B cell (primary cell): Measurements from ENCODE around the gene FAM217B. TPM values are rescaled to one million over a fixed set of nuclear protein-coding genes. Genes with fewer than 3 reads are reported as not detected.
"Not testable (repeated sequence)": the region's sequence is repeated elsewhere in the genome, so short reads cannot be mapped to it uniquely, and the experiment has no call there.

Source experiments
- ATAC-seq: fragments of 200-7000 bp; cut with Tn5 transposase; one replicate; pipeline ENCODE4 v1.10.0; 2021; ENCODE audit warnings: low read depth, mild to moderate bottlenecking, moderate number of reproducible peaks, moderate library complexity
- CTCF ChIA-PET: fragments of 350-600 bp; sonication (Branson Sonifier 250); formaldehyde crosslinking; loops from one replicate; lab custom pipeline; 2021; ENCODE audit warnings: antibody characterized with exemption, inconsistent platforms; lab: Charles Lee
- POLR2A ChIA-PET: fragments of 350-600 bp; sonication (Branson Sonifier 250); formaldehyde crosslinking; loops from one replicate; lab custom pipeline; 2021; ENCODE audit warnings: antibody characterized with exemption; lab: Charles Lee
- DNase-seq: peaks from one replicate; pipeline ENCODE4 v3.0.0; 2013
- H2AFZ ChIP-seq: 2 replicates; pipeline ENCODE4 v1.6.1; 2012; ENCODE audit warnings: mild to moderate bottlenecking, low read depth, low read length; ENCODE audit not compliant: insufficient read depth, poor library complexity, severe bottlenecking
- H3K27ac ChIP-seq, 2 donors: 1 replicate in 1 of 2; 2 replicates in 1 of 2; pipeline ENCODE4 v1.5.1; 2012 to 2013; ENCODE audit warnings: low read length in 2 of 2, mild to moderate bottlenecking in 2 of 2, moderate library complexity in 1 of 2
- H3K27me3 ChIP-seq, 4 experiments: fragments of 200-600 bp in 1 of 4; sonication (generic) in 1 of 4; replicated peaks in 1 of 4; 1 replicate in 2 of 4; 2 replicates in 2 of 4; pipeline versions ENCODE4 v1.6.1 to v1.7.0; 2013 to 2016; ENCODE audit warnings: low read length in 3 of 4, mild to moderate bottlenecking in 2 of 4, mixed read lengths in 1 of 4, moderate library complexity in 1 of 4; ENCODE audit not compliant: insufficient read depth in 4 of 4, control insufficient read depth in 3 of 4; ENCODE audit errors: control extremely low read depth in 1 of 4
- H3K36me3 ChIP-seq, 2 experiments: replicated peaks in 1 of 2; 1 replicate in 1 of 2; 2 replicates in 1 of 2; pipeline versions ENCODE4 v1.6.1 to v1.7.1; 2013; ENCODE audit warnings: low read length in 1 of 2; ENCODE audit not compliant: insufficient read depth in 2 of 2, control insufficient read depth in 1 of 2; ENCODE audit errors: control extremely low read depth in 1 of 2, extremely low read depth in 1 of 2
- H3K4me1 ChIP-seq, 2 donors: fragments of 200-600 bp in 1 of 2; sonication (generic) in 1 of 2; 1 replicate in 1 of 2; 2 replicates in 1 of 2; pipeline versions ENCODE4 v1.5.1 to v1.6.1; 2013 to 2017; ENCODE audit warnings: low read length in 2 of 2; ENCODE audit not compliant: control insufficient read depth in 2 of 2, insufficient read depth in 2 of 2
- H3K4me2 ChIP-seq: replicated peaks from 2 replicates; pipeline ENCODE3; 2012; ENCODE audit warnings: mild to moderate bottlenecking, low read depth, low read length; ENCODE audit not compliant: poor library complexity, severe bottlenecking
- H3K4me3 ChIP-seq, 5 experiments: fragments of 200-600 bp in 1 of 5; sonication (generic) in 1 of 5; 1 replicate in 3 of 5; 2 replicates in 2 of 5; pipeline versions ENCODE4 v1.5.1 to v1.7.0; 2011 to 2016; ENCODE audit warnings: low read length in 4 of 5, mild to moderate bottlenecking in 4 of 5, low read depth in 2 of 5, control low read depth in 1 of 5, moderate library complexity in 1 of 5; ENCODE audit not compliant: insufficient read depth in 1 of 5; ENCODE audit errors: control extremely low read depth in 1 of 5, extremely low read depth in 1 of 5
- H3K79me2 ChIP-seq: fragments of 200-600 bp; sonication (generic); one replicate; pipeline ENCODE4 v1.6.0; 2016; ENCODE audit warnings: low read length; ENCODE audit not compliant: control insufficient read depth, insufficient read depth
- H3K9ac ChIP-seq: fragments of 200-600 bp; sonication (generic); 2 replicates; pipeline ENCODE4 v1.6.1; 2017; ENCODE audit warnings: mild to moderate bottlenecking, low read length, moderate library complexity
- H3K9me3 ChIP-seq, 3 donors: one replicate each; pipeline versions ENCODE4 v1.6.1 to v1.7.1; 2013; ENCODE audit warnings: low read length in 2 of 3; ENCODE audit not compliant: control insufficient read depth in 2 of 3, insufficient read depth in 1 of 3; ENCODE audit errors: control extremely low read depth in 1 of 3
- H4K20me1 ChIP-seq: 2 replicates; pipeline ENCODE4 v1.6.0; 2012; ENCODE audit warnings: mild to moderate bottlenecking, low read length; ENCODE audit not compliant: insufficient read depth, control insufficient read depth, poor library complexity, severe bottlenecking
- H3K27ac Mint-ChIP-seq: one replicate; pipeline ENCODE4 v1.8.0; 2021; ENCODE audit warnings: mixed read lengths
- H3K27me3 Mint-ChIP-seq: one replicate; pipeline ENCODE4 v1.8.0; 2021; ENCODE audit warnings: mixed read lengths
- H3K4me1 Mint-ChIP-seq: one replicate; pipeline ENCODE4 v1.8.0; 2021; ENCODE audit warnings: mixed read lengths
- H3K4me3 Mint-ChIP-seq: one replicate; pipeline ENCODE4 v1.8.0; 2021; ENCODE audit warnings: mixed read lengths
- H3K9me3 Mint-ChIP-seq: one replicate; pipeline ENCODE4 v1.8.0; 2022; ENCODE audit warnings: mixed read lengths; ENCODE audit not compliant: insufficient read depth
- CTCF ChIP-seq: fragments of 200-600 bp; IDR thresholded peaks from one replicate; pipeline ENCODE4 v1.8.0; 2022; ENCODE audit warnings: antibody characterized with exemption, mild to moderate bottlenecking
- EZH2 ChIP-seq: IDR thresholded peaks from 2 replicates; pipeline ENCODE4 v1.6.1; 2012; ENCODE audit warnings: borderline replicate concordance, low read depth, mild to moderate bottlenecking, moderate library complexity, low read length; ENCODE audit not compliant: insufficient read depth, poor library complexity, severe bottlenecking
- WGBS: methylation state at CpG from one replicate; pipeline ENCODE4 v1.1.5; 2013; ENCODE audit warnings: missing lambda C conversion rate; ENCODE audit not compliant: insufficient coverage; 5-methylcytosine and 5-hydroxymethylcytosine counted together
- intact Hi-C: fragments of 100-400 bp; cut with micrococcal nuclease; formaldehyde crosslinking; loops from one replicate; pipeline ENCODE4 v1.10.0; 2022
- polyA plus RNA-seq: library from polyadenylated mRNA; depleted of rRNA; stranded (reverse); fragments of >200 nt; gene quantifications from 2 replicates; pipeline ENCODE4 v1.2.3, GENCODE V29; 2012
- total RNA-seq, 2 donors: library from RNA; stranded (reverse); fragments of 120-200 nt in 1 of 2; gene quantifications; 1 replicate in 1 of 2; 2 replicates in 1 of 2; pipeline versions ENCODE4 v1.2.3 to v1.2.4, GENCODE V29; 2013 to 2022

FAM217B gene
- total and polyA plus RNA-seq, 2 donors (not counting 1 experiment from before 2014, with no cell fraction given), result 3.6 to 34.9 TPM

GRCh38 chr20:59955131-59955796, 15.1 kb downstream of the FAM217B start:
- no peaks in the 10 kb centered on the region for H3K9me3 Mint-ChIP-seq
- no peak for DNase-seq
- H3K27ac Mint-ChIP-seq, result no peak overlapping the region
- no peaks in the 10 kb centered on the region for H3K4me1 Mint-ChIP-seq
- ChIA-PET CTCF (interaction anchor here (1.3 to 1.9 kb wide), 3 partner anchors 9 to 28 kb away, joined by 3 to 7 read pairs (median 5); partner anchors contain the start of genes FAM217B and PPP1R3D), POLR2A (no interaction called here)
- H3K4me1 ChIP-seq, result no peaks in the 10 kb centered on the region
- H3K27me3 Mint-ChIP-seq, result no peaks in the 10 kb centered on the region
- WGBS, result 83% methylated on average over 2 of the region's 8 CpGs
- no peak overlapping the region for H3K27ac ChIP-seq
- H3K9me3 ChIP-seq, result no peaks in the 10 kb centered on the region
- no peaks in the 10 kb centered on the region for H4K20me1 ChIP-seq
- no peak overlapping the region for H2AFZ ChIP-seq
- H3K9ac ChIP-seq, result no peak overlapping the region
- no peaks in the 10 kb centered on the region for H3K27me3 ChIP-seq
- H3K36me3 ChIP-seq, result peaks cover 0 to 3% of the 10 kb centered on the region in 2 experiments
- TF ChIP-seq EZH2 (no peak), CTCF (no peak)
- no peak for ATAC-seq
- H3K4me3 Mint-ChIP-seq, result no peak overlapping the region
- H3K4me3 ChIP-seq, result no peak overlapping the region
- no peaks in the 10 kb centered on the region for H3K79me2 ChIP-seq
- no peak overlapping the region for H3K4me2 ChIP-seq
- intact Hi-C loops, result no loop called here

- H3K4me3 ChIP-seq, H3K4me2 ChIP-seq, POLR2A ChIA-PET, H4K20me1 ChIP-seq, H3K9me3 Mint-ChIP-seq, H3K27me3 ChIP-seq, DNase-seq, H3K9ac ChIP-seq, H3K27me3 Mint-ChIP-seq, CTCF ChIA-PET, H3K79me2 ChIP-seq, H2AFZ ChIP-seq, H3K9me3 ChIP-seq, H3K4me1 ChIP-seq, H3K27ac ChIP-seq, H3K4me3 Mint-ChIP-seq, intact Hi-C loops, H3K27ac Mint-ChIP-seq, ATAC-seq, H3K36me3 ChIP-seq, H3K4me1 Mint-ChIP-seq: not testable (repeated sequence)
These were observed 17.4 kb downstream of the FAM217B start for GRCh38 chr20:59957568-59957967.
